HG02870 (cell line): ENCODE results near the gene BCL2L1.

Source experiments
- ATAC-seq: cut with Tn5 transposase; IDR thresholded peaks from one replicate; pipeline ENCODE4 v1.9.1; 2021; ENCODE audit warnings: mild to moderate bottlenecking, moderate library complexity; ENCODE audit not compliant: unreplicated experiment

BCL2L1 gene

DNA sequence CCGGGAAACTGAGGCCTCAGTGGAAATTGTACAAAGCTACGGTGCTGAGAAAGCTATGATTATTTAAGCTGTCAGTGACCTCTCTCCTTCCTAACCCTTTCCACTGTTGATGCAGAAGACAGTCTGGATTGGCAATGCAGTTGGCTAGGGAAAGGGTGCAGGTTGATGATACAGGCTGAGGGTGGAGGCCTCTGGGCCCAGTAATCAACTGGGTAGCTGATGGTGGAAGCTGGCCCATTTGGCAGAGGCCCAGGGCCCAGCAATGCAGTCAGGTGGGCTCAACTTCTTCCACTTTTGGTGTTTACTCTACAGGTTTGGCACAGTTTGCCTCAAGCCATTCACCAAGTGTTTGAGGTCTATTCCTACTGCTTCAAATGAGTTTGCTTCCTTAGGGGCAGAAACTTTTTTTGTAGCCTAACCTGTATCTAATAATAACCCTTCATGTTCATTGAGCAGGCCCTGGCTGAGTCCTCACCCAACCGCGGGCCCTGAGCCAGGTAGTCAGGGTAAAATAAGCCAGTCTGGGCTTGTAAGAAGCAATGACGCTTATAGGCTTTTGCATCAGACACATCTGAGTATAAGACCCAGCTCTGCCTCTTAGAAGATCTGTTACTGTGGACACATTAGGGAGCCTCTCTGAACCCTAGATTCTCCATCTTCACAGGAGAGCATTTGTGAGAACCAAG, 12.1 kb downstream of the BCL2L1 start:
- no peak for ATAC-seq

DNA sequence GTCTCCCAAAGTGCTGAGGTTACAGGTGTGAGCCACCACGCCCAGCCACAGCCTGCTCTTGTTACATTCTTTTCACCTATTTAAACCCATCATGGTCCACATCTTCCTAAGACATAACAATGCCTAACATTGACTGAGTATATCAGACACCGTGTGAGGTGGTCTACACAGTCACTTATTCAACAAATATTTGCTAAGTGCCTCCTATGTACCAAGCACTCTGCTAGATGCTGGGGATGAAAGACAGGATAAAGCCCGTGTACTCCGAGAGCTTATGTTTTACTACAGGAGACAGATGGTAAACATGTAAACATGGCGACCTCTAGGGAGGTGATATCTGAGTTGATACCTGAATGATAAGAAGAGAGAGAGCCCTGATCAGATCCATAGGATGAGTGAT, 12.7 kb downstream of the BCL2L1 start:
- no peak for ATAC-seq

DNA sequence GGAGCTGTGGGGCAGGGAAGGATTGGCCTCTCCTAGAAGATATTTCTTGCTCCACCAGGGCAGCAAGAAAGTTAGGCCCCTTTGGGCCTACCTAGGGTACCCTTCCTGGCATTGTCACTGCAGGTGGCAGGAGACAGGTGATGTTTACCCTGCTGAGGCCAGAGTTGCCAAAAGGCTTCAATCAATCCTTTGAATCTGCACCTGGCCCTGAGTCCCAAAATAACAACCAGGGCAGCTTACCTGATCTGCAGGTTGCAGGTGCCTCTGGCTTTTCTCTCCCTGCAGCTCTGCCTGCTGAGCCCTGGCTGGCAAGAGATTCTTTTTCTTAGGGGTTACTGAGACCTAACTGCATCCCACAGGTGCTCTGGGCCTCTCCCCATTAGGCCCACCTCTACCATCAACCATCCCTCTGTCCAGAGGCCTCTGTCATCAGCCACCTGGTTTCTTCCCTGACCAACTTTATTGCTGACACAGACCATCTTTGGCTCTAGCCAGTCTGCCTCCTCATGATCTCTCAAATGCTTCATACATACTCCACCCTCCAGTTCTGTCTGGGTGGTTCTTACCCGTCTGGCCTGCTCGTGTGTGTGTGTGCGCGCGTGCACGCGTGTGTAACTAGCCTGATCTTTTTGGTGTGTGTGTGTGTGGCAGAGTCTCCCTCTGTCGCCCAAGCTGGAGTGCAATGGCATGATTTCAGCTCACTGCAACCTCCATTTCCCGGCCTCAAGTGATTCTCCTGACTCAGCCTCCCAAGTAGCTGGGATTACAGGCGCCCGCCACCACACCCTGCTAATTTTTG, 13.7 kb downstream of the BCL2L1 start:
- ATAC-seq: no peak

DNA sequence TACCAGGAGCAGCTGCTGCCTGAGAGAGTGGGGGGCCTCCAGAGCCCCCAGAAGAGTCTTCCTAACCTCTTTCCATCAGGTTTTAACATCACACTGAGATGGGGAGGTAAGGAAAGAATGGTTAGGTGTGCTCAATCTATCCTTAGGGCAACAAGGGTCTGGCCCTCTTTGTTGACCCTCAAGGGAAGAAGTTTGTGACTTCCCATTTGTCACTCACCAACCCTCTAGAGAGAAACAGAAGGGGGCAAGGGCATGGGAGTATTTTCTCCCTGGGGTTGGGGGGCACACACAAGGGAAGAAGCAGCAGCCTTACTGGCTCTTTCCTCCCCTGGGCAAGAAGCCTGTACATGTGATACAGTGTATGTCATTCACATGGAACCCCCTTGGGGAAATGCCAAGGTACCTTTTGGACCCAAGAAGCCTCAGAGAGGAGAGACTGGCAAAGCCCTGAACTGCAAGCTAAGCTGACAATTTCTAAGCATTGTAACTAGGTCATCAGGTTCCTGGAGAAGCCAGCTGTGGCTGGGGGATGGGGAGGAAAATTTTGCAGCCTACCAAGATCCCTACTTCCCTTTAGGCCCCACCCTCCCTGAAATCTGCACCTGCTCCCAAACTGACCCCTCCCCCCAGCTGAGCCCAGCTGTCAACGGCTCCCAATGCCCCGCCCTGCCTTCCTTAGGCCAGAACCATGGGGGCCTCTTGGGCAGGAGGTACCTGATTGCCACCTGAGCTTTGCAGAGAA, 14.5 kb downstream of the BCL2L1 start:
- no peak for ATAC-seq

DNA sequence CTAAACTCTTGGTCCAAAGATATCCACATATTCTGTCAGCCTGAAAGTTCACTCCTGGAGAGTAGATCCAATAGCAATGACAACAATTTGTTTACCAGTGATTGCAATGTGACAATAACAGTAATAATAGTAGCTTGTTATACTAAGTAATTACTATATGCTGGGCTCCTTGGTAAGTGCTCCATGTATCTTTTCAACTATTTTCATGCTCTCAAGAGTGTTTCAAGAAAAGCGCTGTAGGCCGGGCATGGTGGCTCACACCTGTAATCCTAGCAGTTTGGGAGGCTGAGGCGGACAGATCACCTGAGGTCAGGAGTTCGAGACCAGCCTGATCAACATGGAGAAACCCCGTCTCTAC, 15.4 kb downstream of the BCL2L1 start:
- ATAC-seq: no peak

- no peak for ATAC-seq
Observed at GRCh38 chr20:31706607-31707257, 15.9 kb downstream of the BCL2L1 start.

GRCh38 chr20:31705598-31706597, 16.8 kb downstream of the BCL2L1 start:
- peak; percentile 82 for ATAC-seq

- ATAC-seq: no peak
Observed at GRCh38 chr20:31705191-31705590, 17.5 kb downstream of the BCL2L1 start.

DNA sequence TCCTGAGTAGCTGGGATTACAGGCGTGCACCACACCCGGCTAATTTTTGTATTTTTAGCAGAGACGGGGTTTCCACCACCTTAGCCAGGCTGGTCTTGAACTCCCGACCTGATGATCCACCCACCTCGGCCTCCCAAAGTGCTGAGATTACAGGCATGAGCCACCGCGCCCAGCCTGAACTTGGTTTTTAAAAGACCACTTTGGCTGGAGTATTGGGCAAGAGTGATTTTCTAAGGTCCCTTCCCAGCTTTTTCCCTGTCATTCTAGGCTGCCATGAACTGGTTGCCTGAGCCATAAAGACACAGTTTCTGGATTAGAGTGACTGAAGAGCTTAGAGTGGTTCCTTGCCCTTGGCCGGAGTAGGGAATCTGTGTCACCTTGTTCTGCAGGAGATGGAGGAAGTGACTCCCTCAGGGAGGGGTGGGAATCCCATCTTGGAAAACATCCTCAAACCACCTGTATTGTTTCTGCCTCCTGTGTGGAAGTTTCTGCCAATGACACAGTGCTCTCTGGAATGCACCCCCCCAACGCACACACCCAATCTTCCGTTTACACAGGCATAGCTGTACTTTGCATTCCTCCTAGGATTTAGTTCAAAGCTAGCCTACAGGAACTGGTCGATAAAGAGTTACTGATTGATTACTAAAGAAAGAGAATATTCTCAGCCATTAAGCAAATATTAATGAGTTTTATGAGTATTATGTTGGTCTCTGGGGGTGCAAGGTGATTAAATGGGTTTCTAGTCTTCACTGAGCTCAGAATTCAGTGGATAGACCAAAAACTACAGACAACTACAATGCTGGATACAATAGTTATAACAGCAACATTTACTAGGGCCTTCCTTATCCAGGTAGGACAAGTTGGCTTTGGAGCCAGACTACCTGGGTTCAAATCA, 18.2 kb downstream of the BCL2L1 start:
- ATAC-seq: no peak

GRCh38 chr20:31701591-31701990, 21.1 kb downstream of the BCL2L1 start:
- ATAC-seq: no peak

DNA sequence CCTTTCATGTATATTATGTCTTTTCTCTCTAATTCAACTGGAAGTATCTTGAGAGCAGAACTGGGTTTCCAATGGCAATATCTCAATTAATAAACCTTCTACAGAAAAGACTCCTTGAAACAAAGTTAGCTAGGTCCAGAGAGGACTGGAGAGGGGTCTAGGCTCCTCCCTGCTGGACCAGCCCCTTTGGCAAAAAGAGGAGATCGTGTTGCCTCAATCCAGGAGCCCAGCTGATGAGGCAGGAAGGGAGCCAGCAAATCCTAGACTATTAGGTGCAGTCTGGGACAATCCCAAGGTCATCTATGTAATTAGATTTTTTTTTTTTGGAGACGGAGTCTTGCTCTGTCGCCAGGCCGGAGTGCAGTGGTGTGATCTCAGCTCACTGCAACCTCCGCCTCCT, 21.9 kb downstream of the BCL2L1 start:
- ATAC-seq: no peak

DNA sequence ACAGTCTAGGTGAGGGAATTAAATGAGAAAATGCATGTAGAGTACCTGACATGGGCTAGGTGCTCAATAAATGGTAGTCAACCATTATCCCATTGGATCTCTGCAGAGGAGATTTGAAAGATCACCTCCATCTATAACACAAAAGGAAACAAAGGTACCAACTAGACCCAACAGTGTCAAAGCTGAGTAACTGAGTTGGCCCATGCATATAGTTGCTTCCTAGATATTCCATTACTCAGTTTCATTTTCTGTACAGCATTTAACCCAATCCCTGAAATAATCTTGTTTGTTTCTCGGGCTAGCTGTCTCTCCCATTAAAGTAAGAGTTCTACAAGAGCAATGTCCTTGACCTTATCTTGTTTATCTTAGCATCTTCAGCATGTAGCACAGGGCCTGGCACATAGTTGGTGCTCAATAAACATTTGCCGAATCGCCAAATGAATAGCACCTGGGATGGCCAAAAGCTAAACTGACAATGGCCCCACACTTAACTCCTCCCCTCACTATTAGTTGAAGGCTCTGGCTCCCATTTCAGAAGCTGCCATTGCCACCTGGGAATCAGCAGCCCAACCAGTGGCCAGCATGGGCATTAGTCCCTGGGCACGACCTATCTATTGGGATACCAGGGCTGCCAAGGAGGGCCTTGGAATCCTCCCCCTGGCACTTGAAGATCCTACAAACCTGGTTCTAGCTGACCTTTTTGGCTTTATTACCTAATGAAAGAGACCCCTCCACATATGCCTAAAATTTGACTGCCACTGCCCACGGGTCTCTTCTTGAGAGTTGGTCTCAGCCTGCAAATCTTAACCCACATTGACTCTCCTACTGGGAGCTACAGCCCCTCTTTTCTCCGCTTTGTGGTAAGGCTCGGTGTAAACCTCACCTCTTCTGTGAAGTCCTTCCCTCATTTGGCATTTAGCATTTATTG, 22.6 kb downstream of the BCL2L1 start:
- no peak for ATAC-seq

- ATAC-seq: peak; percentile 97
Observed at GRCh38 chr20:31698803-31699718, 23.6 kb downstream of the BCL2L1 start.

DNA sequence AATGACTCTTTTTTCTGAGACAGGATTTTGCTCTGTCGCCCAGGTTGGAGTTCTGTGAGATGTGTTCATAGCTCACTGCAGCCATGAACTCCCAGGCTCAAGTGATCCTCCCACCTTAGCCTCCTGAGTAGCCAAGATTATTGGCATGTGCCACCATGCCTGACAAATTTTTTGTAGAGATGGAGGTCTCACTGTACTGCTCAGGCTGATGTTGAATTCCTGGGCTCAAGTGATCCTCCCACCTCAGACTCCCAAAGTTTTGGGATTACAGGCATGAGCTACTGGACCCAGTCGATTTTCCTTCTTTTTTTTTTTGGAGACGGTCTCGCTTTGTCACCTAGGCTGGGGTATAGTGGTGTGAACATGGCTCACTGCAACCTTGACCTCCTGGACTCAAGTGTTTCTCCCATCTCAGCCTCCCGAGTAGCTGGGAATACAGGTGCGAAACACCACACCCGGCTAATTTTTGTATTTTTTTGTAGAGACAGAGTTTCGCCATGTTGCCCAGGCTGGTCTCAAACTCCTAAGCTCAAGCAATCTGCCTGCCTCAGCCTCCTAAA, 24.3 kb downstream of the BCL2L1 start:
- ATAC-seq: no peak

DNA sequence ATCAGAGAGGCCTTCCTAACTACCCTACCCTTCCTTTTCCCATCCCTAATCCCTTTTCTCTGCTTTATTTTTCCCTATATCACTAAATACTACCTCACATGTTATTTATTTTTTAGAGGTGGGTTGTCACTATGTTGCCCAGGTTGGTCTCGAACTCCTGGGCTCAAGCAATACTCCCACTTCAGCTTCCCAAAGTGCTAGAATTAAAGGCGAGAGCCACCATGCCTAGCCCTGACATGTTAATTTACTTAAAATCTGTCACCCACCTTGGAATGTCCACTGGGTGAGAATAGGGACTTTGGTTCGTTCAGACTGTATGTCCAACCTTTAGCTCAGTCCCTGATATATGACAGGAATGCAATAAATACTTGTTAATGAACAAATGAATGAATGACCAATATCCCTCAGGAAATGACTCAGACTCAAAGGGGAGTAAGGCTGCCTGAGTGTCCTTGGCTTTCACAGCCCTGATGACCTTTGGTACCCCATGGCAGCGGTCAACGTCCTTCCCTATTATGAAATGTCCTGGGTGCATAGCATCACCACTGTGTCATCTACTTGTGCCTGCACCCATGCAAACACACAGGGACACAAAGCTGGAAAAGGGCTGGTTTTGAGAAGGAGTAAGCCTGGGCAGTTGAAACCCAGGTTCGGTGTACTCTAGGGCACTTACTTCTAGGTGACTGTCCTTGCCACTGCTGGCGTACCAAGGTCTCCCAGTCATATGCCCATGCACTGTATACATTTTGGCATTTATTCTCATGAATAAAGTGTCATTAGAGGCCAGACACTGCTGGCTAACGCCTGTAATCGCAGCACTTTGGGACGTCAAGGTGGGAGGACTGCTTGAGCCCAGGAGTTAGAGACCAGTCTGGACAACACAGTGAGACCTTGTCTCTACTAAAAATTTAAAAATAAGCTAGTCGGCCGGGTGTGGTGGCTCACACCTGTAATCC, 26.5 kb downstream of the BCL2L1 start:
- no peak for ATAC-seq
